Measurements from ENCODE around the gene ACOT7.

The ACOT7 gene

GRCh38 chr1:6328091-6328490 is 65.5 kb downstream of the ACOT7 start:
- Histone ChIP-seq H3K4me2 (ENCODE audit: low read depth, low read length, poor library complexity, severe bottlenecking) (no peak overlapping the region), H3K9me3 (ENCODE audit: insufficient read depth, low read depth, low read length) (no peaks in the 10 kb centered on the region), H3F3A (ENCODE audit: low read depth) (no peaks in the 10 kb centered on the region), H3K79me2 (ENCODE audit: insufficient read depth, low read length) (no peaks in the 10 kb centered on the region), H3K4me1 (ENCODE audit: insufficient read depth, low read length, poor library complexity, severe bottlenecking) (no peaks in the 10 kb centered on the region), H3K36me3 (ENCODE audit: insufficient read depth, low read length) (peaks cover 25% of the 10 kb centered on the region; the same call in 1 of the 2 replicates), H3K4me3 (ENCODE audit: low read length, poor library complexity, severe bottlenecking) (no peak overlapping the region), H3K9ac (ENCODE audit: low read depth, low read length, poor library complexity, severe bottlenecking) (no peak overlapping the region), H3K9me2 (replicated peaks; ENCODE audit: low read depth, low read length) (no peaks in the 10 kb centered on the region), H2AFZ (ENCODE audit: low read length) (no peak overlapping the region), H3K27me3 (ENCODE audit: insufficient read depth, low read length, poor library complexity, severe bottlenecking) (no peaks in the 10 kb centered on the region), H4K20me1 (ENCODE audit: insufficient read depth, low read length, poor library complexity, severe bottlenecking) (no peaks in the 10 kb centered on the region)
- TF ChIP-seq CTCF (conservative IDR thresholded peaks at IDR 0.05; ENCODE audit: low read length) (no peak), EZH2phosphoT487 (IDR thresholded peaks at IDR 0.05; ENCODE audit: borderline replicate concordance) (no peak)

GRCh38 chr1:6325482-6325881 is 68.1 kb downstream of the ACOT7 start:
- H3K9ac ChIP-seq (ENCODE audit: low read depth, low read length, poor library complexity, severe bottlenecking) = no peak overlapping the region
- H3K4me2 ChIP-seq (ENCODE audit: low read depth, low read length, poor library complexity, severe bottlenecking) = no peak overlapping the region
- H3K4me1 ChIP-seq (ENCODE audit: insufficient read depth, low read length, poor library complexity, severe bottlenecking) = no peaks in the 10 kb centered on the region
- H3K9me3 ChIP-seq (ENCODE audit: insufficient read depth, low read depth, low read length) = no peaks in the 10 kb centered on the region
- TF ChIP-seq CTCF (conservative IDR thresholded peaks at IDR 0.05; ENCODE audit: low read length) = no peak
- no peak for TF ChIP-seq EZH2phosphoT487 (IDR thresholded peaks at IDR 0.05; ENCODE audit: borderline replicate concordance)
- H4K20me1 ChIP-seq (ENCODE audit: insufficient read depth, low read length, poor library complexity, severe bottlenecking) = no peaks in the 10 kb centered on the region
- no peaks in the 10 kb centered on the region for H3K79me2 ChIP-seq (ENCODE audit: insufficient read depth, low read length)
- no peaks in the 10 kb centered on the region for H3F3A ChIP-seq (ENCODE audit: low read depth)
- H3K9me2 ChIP-seq (replicated peaks; ENCODE audit: low read depth, low read length) = no peaks in the 10 kb centered on the region
- no peaks in the 10 kb centered on the region for H3K27me3 ChIP-seq (ENCODE audit: insufficient read depth, low read length, poor library complexity, severe bottlenecking)
- H3K36me3 ChIP-seq (ENCODE audit: insufficient read depth, low read length) = peaks cover 20% of the 10 kb centered on the region; the same call in 1 of the 2 replicates
- H3K4me3 ChIP-seq (ENCODE audit: low read length, poor library complexity, severe bottlenecking) = no peak overlapping the region
- no peak overlapping the region for H2AFZ ChIP-seq (ENCODE audit: low read length)

- Histone ChIP-seq H3F3A (ENCODE audit: low read depth) (no peaks in the 10 kb centered on the region), H2AFZ (ENCODE audit: low read length) (no peak overlapping the region), H3K9me3 (ENCODE audit: insufficient read depth, low read depth, low read length) (no peaks in the 10 kb centered on the region), H3K4me2 (ENCODE audit: low read depth, low read length, poor library complexity, severe bottlenecking) (no peak overlapping the region), H3K9ac (ENCODE audit: low read depth, low read length, poor library complexity, severe bottlenecking) (no peak overlapping the region), H3K36me3 (ENCODE audit: insufficient read depth, low read length) (peaks cover 39% of the 10 kb centered on the region; the same call in 1 of the 2 replicates), H3K27me3 (ENCODE audit: insufficient read depth, low read length, poor library complexity, severe bottlenecking) (no peaks in the 10 kb centered on the region), H3K4me3 (ENCODE audit: low read length, poor library complexity, severe bottlenecking) (no peak overlapping the region), H4K20me1 (ENCODE audit: insufficient read depth, low read length, poor library complexity, severe bottlenecking) (no peaks in the 10 kb centered on the region), H3K4me1 (ENCODE audit: insufficient read depth, low read length, poor library complexity, severe bottlenecking) (no peaks in the 10 kb centered on the region), H3K79me2 (ENCODE audit: insufficient read depth, low read length) (no peaks in the 10 kb centered on the region), H3K9me2 (replicated peaks; ENCODE audit: low read depth, low read length) (no peaks in the 10 kb centered on the region)
- no peak for TF ChIP-seq EZH2phosphoT487 (IDR thresholded peaks at IDR 0.05; ENCODE audit: borderline replicate concordance)
- no peak for TF ChIP-seq CTCF (conservative IDR thresholded peaks at IDR 0.05; ENCODE audit: low read length)
Measured at GRCh38 chr1:6322161-6322560, 71.4 kb downstream of the ACOT7 start.

Measured in Loucy (cell line).